Right lobe of liver (tissue), 4 donors: ENCODE results near the gene LCP1.

ENCODE experiments used
- POLR2A ChIP-seq: fragments of 450-650 bp; IDR thresholded peaks from one replicate; pipeline ENCODE4 v1.6.1; 2017; ENCODE audit warnings: antibody characterized with exemption, mild to moderate bottlenecking
- TF ChIP-seq, protein P1 (sequence below), 4 donors: fragments of 200-600 bp in 3 of 4; fragments of 450-650 bp in 1 of 4; IDR thresholded peaks; one replicate each; pipeline versions ENCODE4 v1.5.1 to v1.8.0; 2016 to 2022; ENCODE audit warnings: antibody characterized with exemption in 4 of 4, mild to moderate bottlenecking in 2 of 4
- donor health status: DM: no; HTN: no; CAD: no.
- donor health status: DM: no; HTN: no; CAD: no.
- donor health status: DM: no; HTN: yes; CAD: no.

DNA sequence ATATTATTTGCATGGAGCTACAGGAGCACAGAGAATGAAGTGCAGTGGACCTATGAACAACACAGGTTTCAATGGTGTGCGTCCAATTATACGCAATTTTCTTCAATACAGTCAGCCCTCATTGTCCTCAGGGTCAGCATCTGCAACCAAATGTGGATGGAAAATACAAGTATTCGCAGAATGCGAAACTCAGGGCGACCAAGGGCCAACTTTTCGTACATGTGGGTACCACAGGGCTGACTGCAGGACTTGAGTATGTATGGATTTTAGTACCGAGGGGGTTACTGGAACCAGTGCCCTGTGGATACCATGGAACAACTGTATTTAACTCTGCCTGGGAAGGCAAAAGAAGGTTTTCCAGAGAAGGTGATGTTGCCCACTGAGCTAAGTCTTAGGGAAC is 10.2 kb downstream of the LCP1 start:
- no peak for TF ChIP-seq POLR2A
- TF ChIP-seq, protein P1, sequence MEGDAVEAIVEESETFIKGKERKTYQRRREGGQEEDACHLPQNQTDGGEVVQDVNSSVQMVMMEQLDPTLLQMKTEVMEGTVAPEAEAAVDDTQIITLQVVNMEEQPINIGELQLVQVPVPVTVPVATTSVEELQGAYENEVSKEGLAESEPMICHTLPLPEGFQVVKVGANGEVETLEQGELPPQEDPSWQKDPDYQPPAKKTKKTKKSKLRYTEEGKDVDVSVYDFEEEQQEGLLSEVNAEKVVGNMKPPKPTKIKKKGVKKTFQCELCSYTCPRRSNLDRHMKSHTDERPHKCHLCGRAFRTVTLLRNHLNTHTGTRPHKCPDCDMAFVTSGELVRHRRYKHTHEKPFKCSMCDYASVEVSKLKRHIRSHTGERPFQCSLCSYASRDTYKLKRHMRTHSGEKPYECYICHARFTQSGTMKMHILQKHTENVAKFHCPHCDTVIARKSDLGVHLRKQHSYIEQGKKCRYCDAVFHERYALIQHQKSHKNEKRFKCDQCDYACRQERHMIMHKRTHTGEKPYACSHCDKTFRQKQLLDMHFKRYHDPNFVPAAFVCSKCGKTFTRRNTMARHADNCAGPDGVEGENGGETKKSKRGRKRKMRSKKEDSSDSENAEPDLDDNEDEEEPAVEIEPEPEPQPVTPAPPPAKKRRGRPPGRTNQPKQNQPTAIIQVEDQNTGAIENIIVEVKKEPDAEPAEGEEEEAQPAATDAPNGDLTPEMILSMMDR (IDR thresholded peaks at IDR 0.05): no peak
